ENCODE measurements around the gene HOXB7. TPM values are rescaled to one million over a fixed set of nuclear protein-coding genes. Genes with fewer than 3 reads are reported as not detected.

The HOXB7 gene
- polyA plus RNA-seq, 1 experiment = not detected

GRCh38 chr17:48636177-48637018 lies 25.6 kb upstream of the HOXB7 start:
- Histone ChIP-seq H3K4me3 (ENCODE audit: low read depth, low read length) (no peak overlapping the region), H3K36me3 (ENCODE audit: control insufficient read depth, insufficient read depth, low read length) (no peaks in the 10 kb centered on the region), H3K27me3 (ENCODE audit: control insufficient read depth, insufficient read depth, low read length) (peaks cover 76% of the 10 kb centered on the region)
- DNase-seq (ENCODE audit: low read depth) = no peak
- ChIA-PET CTCF (interaction anchor here (0.6 to 1.4 kb wide), 8 partner anchors 9 to 488 kb away, joined by 3 to 5 read pairs (median 4); partner anchors contain the start of gene HOXB9), POLR2A (no interaction called here)
- peak; percentile 56 for TF ChIP-seq CTCF (IDR thresholded peaks at IDR 0.05; ENCODE audit: insufficient read depth, low read depth, low read length)

- Histone ChIP-seq H3K27me3 (ENCODE audit: control insufficient read depth, insufficient read depth, low read length) (peaks cover 77% of the 10 kb centered on the region), H3K4me3 (ENCODE audit: low read depth, low read length) (no peak overlapping the region), H3K36me3 (ENCODE audit: control insufficient read depth, insufficient read depth, low read length) (no peaks in the 10 kb centered on the region)
- ChIA-PET CTCF (interaction anchor here (0.9 to 1.4 kb wide), 2 partner anchors 12 to 33 kb away, joined by 3 to 4 read pairs; no protein-coding TSS in a partner anchor), POLR2A (no interaction called here)
- no peak for DNase-seq (ENCODE audit: low read depth)
- TF ChIP-seq CTCF (IDR thresholded peaks at IDR 0.05; ENCODE audit: insufficient read depth, low read depth, low read length) = no peak
Observed at GRCh38 chr17:48634493-48635208, 23.8 kb upstream of the HOXB7 start.

GRCh38 chr17:48633266-48633677 lies 22.5 kb upstream of the HOXB7 start:
- H3K4me3 ChIP-seq (ENCODE audit: low read depth, low read length) = no peak overlapping the region
- ChIA-PET POLR2A (no interaction called here), CTCF (interaction anchor here (1.6 kb wide), 1 partner anchor 10 kb away, joined by 5 read pairs; no protein-coding TSS in a partner anchor)
- no peak for TF ChIP-seq CTCF (IDR thresholded peaks at IDR 0.05; ENCODE audit: insufficient read depth, low read depth, low read length)
- H3K27me3 ChIP-seq (ENCODE audit: control insufficient read depth, insufficient read depth, low read length) = peaks cover 85% of the 10 kb centered on the region
- H3K36me3 ChIP-seq (ENCODE audit: control insufficient read depth, insufficient read depth, low read length) = no peaks in the 10 kb centered on the region
- no peak for DNase-seq (ENCODE audit: low read depth)

GRCh38 chr17:48632579-48633265 lies 21.9 kb upstream of the HOXB7 start:
- peaks cover 85% of the 10 kb centered on the region for H3K27me3 ChIP-seq (ENCODE audit: control insufficient read depth, insufficient read depth, low read length)
- CTCF ChIA-PET = interaction anchor here (0.7 to 1.6 kb wide), 3 partner anchors 9 to 14 kb away, joined by 3 to 5 read pairs (median 5); no protein-coding TSS in a partner anchor
- no peak for TF ChIP-seq CTCF (IDR thresholded peaks at IDR 0.05; ENCODE audit: insufficient read depth, low read depth, low read length)
- H3K4me3 ChIP-seq (ENCODE audit: low read depth, low read length) = no peak overlapping the region
- no peaks in the 10 kb centered on the region for H3K36me3 ChIP-seq (ENCODE audit: control insufficient read depth, insufficient read depth, low read length)
- DNase-seq (ENCODE audit: low read depth) = no peak
- POLR2A ChIA-PET = no interaction called here
